ENCODE data around the gene NCSTN. TPM values are rescaled to one million over a fixed set of nuclear protein-coding genes. Genes with fewer than 3 reads are reported as not detected.

Gene NCSTN
- 10 to 100 TPM; 66.9 to 69.6 TPM for total RNA-seq

DNA sequence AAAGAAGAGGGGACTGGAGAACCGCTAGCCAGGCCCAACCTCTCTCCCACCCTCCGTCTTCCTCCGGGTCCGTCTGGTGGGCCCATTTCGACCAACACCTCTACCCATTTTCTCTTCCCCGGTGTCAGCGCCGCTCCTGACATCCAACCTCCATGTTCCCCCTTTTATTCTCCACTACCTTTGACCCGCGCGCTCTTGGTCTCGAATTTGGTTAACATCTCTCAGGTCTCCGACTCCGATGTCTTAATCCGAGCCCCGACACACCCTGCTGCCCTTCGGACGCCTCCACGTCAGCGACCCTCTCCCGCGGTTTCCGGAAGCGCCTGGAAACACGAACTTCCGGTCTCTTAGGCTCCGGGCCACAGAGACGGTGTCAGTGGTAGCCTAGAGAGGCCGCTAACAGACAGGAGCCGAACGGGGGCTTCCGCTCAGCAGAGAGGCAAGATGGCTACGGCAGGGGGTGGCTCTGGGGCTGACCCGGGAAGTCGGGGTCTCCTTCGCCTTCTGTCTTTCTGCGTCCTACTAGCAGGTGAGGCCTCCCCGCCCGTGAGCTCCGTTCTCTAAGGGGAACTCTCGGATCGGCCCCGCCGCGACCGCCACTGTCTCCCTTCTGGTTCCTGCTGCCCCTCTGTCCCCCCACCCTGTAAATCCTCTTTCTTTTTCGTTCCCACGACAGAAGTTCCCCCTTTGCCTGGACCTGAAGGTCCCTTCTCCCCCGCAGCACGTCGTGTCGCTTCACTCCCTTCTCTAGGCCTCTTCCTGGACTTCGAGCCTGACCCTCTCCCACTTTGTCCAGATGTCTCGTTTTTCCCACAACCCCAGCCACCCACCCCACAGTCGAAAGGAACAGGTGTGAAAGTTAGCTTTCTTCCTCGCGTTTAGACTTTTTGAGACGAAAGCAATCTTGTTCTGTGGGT lies at the start of gene NCSTN, which contains the start of gene COPA:
Gene NCSTN (plus strand): TSS at position 431 of the 917 bp plus-strand sequence. CDS start 14 bp downstream, at position 445.
Gene COPA (minus strand): TSS at position 298 of the 917 bp plus-strand sequence. CDS start 80 bp downstream, at position 218.

DNA sequence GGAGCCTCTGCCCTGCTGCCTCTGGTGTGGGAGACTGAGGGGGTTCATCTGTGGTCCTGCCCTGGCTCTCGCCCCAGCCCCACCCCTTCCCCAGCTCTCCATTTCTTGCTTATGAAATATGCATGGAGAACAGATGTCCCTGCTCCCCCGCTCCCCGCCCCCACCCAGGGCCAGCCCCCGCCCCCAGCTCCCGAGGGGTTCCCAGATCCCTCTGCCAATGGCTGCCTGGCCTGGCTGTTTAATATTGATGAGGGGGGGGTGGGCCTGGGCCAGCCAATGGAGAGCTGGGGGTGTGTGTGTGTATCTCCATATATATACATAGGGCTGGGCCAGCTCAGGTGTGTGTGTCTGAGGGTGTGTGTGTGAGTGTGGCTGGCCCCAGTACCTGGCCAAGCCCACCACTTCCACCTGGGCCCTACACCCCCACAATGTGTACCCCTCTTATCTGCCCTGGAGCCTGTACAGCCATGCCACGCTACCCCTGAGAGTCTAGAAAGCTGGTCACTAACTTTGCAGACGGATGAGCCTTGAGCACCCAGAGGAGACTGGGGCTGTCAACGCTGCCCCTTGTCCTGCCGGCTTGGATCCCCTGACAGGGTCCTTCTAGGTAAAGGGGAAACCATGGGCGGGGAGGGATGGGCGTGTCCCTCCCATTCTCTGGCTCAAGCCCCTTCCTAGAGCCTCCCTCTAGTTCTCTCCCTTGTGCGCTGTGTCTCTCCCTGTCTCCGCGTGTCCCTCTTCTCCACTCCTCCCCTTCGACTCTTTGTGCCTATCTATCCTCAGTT lies 23.7 kb downstream of the NCSTN start, which contains the start of gene NHLH1:
Gene NHLH1 (plus strand): TSS at position 341 of the 785 bp plus-strand sequence. CDS start 3,661 bp downstream, outside the sequence.

DNA sequence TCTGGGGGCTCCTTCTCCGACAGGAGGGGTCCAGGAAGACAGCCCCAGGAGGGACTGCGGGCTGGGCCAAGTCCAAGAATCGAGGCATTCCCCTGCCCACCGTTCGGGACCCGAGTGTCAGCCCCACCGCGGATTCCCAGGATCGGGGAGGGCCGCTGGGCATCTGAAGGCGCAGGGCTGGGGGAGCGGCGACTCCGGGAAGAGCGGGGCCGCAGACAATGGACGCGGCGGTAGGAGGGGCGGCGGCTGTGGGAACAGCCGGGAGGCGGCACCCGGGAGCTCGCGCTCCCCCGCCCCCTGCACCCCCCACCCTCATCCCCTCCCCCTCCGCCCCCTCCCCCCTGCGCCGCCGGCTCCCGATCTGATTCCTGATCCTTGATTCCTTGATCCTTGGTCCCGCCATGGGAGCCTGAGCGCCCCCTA lies 57.1 kb downstream of the NCSTN start, which contains the start of gene VANGL2:
Gene VANGL2 (plus strand): TSS at position 342 of the 423 bp plus-strand sequence. CDS start 15,274 bp downstream, outside the sequence.

Other genes with a start within 250 kb of the NCSTN start
- gene IGSF8, start 244.8 kb upstream of the NCSTN start, total RNA-seq = 10 to 100 TPM; 38.4 to 39.5 TPM
- gene ATP1A2, start 227.6 kb upstream of the NCSTN start, total RNA-seq = not detected
- not detected for gene ATP1A4, start 191.8 kb upstream of the NCSTN start, total RNA-seq
- under 1 TPM in 1 of 2 experiments, not detected in 1; 0.35 TPM for gene CASQ1, start 152.8 kb upstream of the NCSTN start, total RNA-seq
- gene PEA15, start 138.0 kb upstream of the NCSTN start, total RNA-seq = 10 to 100 TPM; 30.9 to 33.6 TPM
- 100 to 1,000 TPM; 113 to 118 TPM for gene DCAF8, start 80.8 kb upstream of the NCSTN start, total RNA-seq
- 10 to 100 TPM; 46.1 to 51.2 TPM for gene PEX19, start 58.2 kb upstream of the NCSTN start, total RNA-seq
- 100 to 1,000 TPM; 127 to 131 TPM for gene COPA, start 133 bp upstream of the NCSTN start, total RNA-seq
- gene NHLH1, start 23.7 kb downstream of the NCSTN start, total RNA-seq = under 1 TPM; 0.18 to 0.29 TPM
- gene VANGL2, start 57.2 kb downstream of the NCSTN start, total RNA-seq = not detected
- gene SLAMF6, start 179.9 kb downstream of the NCSTN start, total RNA-seq = 10 to 100 TPM; 23.8 to 24.3 TPM
- gene CD84, start 236.1 kb downstream of the NCSTN start, total RNA-seq = 1 to 10 TPM; 5.4 to 6.3 TPM